Measurements from ENCODE around the gene PTPN11.
"Not testable (repeated sequence)": the region's sequence is repeated elsewhere in the genome, so short reads cannot be mapped to it uniquely, and the experiment has no call there.

PTPN11 gene

GRCh38 chr12:112381883-112382796 is 36.6 kb upstream of the PTPN11 start, which contains the start of gene HECTD4:
Gene HECTD4 (minus strand): TSS chr12:112382431. CDS start chr12:112382128, 303 bp downstream.
- peak within 1 kb of the TSS; percentile 90 for H3K9ac ChIP-seq (ENCODE audit: insufficient read length, low read depth)
- peak within 1 kb of the TSS; percentile 75 for H3K4me3 ChIP-seq (ENCODE audit: insufficient read length, low read depth)
- no peaks in the 10 kb centered on the region for H3K36me3 ChIP-seq (ENCODE audit: insufficient read depth, insufficient read length, low read length)
- peak; percentile 74 for TF ChIP-seq YY1 (IDR thresholded peaks at IDR 0.05; ENCODE audit: insufficient read depth, insufficient read length)
- TF ChIP-seq ZNF274 (IDR thresholded peaks at IDR 0.05; ENCODE audit: low read depth, low read length): no peak
- DNase-seq (ENCODE audit: low read depth, low spot score): peak; percentile 84
- H3K27me3 ChIP-seq (ENCODE audit: insufficient read depth, insufficient read length): peaks cover 9% of the 10 kb centered on the region
- no peaks in the 10 kb centered on the region for H3K9me3 ChIP-seq (ENCODE audit: insufficient read depth, low read length)
- H3K4me1 ChIP-seq (ENCODE audit: insufficient read depth, insufficient read length): no peaks in the 10 kb centered on the region

GRCh38 chr12:112382866-112383265 is 35.9 kb upstream of the PTPN11 start:
- H3K9ac ChIP-seq (ENCODE audit: insufficient read length, low read depth): peak overlapping the region; percentile 68

GRCh38 chr12:112386726-112387125 is 32.0 kb upstream of the PTPN11 start:
- TF ChIP-seq SUZ12 (IDR thresholded peaks at IDR 0.05; ENCODE audit: extremely low read depth, insufficient read depth, insufficient read length) (no peak), YY1 (IDR thresholded peaks at IDR 0.05; ENCODE audit: insufficient read depth, insufficient read length) (no peak)
- H3K9ac ChIP-seq (ENCODE audit: insufficient read length, low read depth): no peak overlapping the region
- H3K4me3 ChIP-seq (ENCODE audit: insufficient read length, low read depth): no peak overlapping the region
- no peaks in the 10 kb centered on the region for H3K36me3 ChIP-seq (ENCODE audit: insufficient read depth, insufficient read length, low read length)
- H3K9me3 ChIP-seq (ENCODE audit: insufficient read depth, low read length): no peaks in the 10 kb centered on the region
- no peaks in the 10 kb centered on the region for H3K27me3 ChIP-seq (ENCODE audit: insufficient read depth, insufficient read length)
- DNase-seq (ENCODE audit: low read depth, low spot score): no peak
- H3K4me1 ChIP-seq (ENCODE audit: insufficient read depth, insufficient read length): no peaks in the 10 kb centered on the region

More at GRCh38 chr12:112382866-112383265, 35.9 kb upstream of the PTPN11 start:
- no peaks in the 10 kb centered on the region for H3K36me3 ChIP-seq (ENCODE audit: insufficient read depth, insufficient read length, low read length)
- H3K4me1 ChIP-seq (ENCODE audit: insufficient read depth, insufficient read length): no peaks in the 10 kb centered on the region
- H3K4me3 ChIP-seq (ENCODE audit: insufficient read length, low read depth): no peak overlapping the region
- no peak for DNase-seq (ENCODE audit: low read depth, low spot score)
- H3K9me3 ChIP-seq (ENCODE audit: insufficient read depth, low read length): no peaks in the 10 kb centered on the region
- peaks cover 9% of the 10 kb centered on the region for H3K27me3 ChIP-seq (ENCODE audit: insufficient read depth, insufficient read length)
- TF ChIP-seq ZNF274 (IDR thresholded peaks at IDR 0.05; ENCODE audit: low read depth, low read length): no peak
- no peak for TF ChIP-seq YY1 (IDR thresholded peaks at IDR 0.05; ENCODE audit: insufficient read depth, insufficient read length)
- no peak for TF ChIP-seq SUZ12 (IDR thresholded peaks at IDR 0.05; ENCODE audit: extremely low read depth, insufficient read depth, insufficient read length)

- no peak for DNase-seq (ENCODE audit: low read depth, low spot score)
- H3K27me3 ChIP-seq (ENCODE audit: insufficient read depth, insufficient read length): no peaks in the 10 kb centered on the region
- H3K36me3 ChIP-seq (ENCODE audit: insufficient read depth, insufficient read length, low read length): no peaks in the 10 kb centered on the region
- no peaks in the 10 kb centered on the region for H3K9me3 ChIP-seq (ENCODE audit: insufficient read depth, low read length)
- no peaks in the 10 kb centered on the region for H3K4me1 ChIP-seq (ENCODE audit: insufficient read depth, insufficient read length)
- TF ChIP-seq YY1 (IDR thresholded peaks at IDR 0.05; ENCODE audit: insufficient read depth, insufficient read length): no peak
- TF ChIP-seq SUZ12 (IDR thresholded peaks at IDR 0.05; ENCODE audit: extremely low read depth, insufficient read depth, insufficient read length): no peak
- no peak for TF ChIP-seq ZNF274 (IDR thresholded peaks at IDR 0.05; ENCODE audit: low read depth, low read length)
- no peak overlapping the region for H3K4me3 ChIP-seq (ENCODE audit: insufficient read length, low read depth)
- H3K9ac ChIP-seq (ENCODE audit: insufficient read length, low read depth): no peak overlapping the region
Observed at GRCh38 chr12:112389228-112389627, 29.5 kb upstream of the PTPN11 start.

GRCh38 chr12:112389922-112390654 is 28.7 kb upstream of the PTPN11 start:
- not testable (repeated sequence) for H3K9me3 ChIP-seq (ENCODE audit: insufficient read depth, low read length); H3K9ac ChIP-seq (ENCODE audit: insufficient read length, low read depth); H3K27me3 ChIP-seq (ENCODE audit: insufficient read depth, insufficient read length); DNase-seq (ENCODE audit: low read depth, low spot score); H3K4me3 ChIP-seq (ENCODE audit: insufficient read length, low read depth); H3K36me3 ChIP-seq (ENCODE audit: insufficient read depth, insufficient read length, low read length); H3K4me1 ChIP-seq (ENCODE audit: insufficient read depth, insufficient read length)

- TF ChIP-seq ZNF274 (IDR thresholded peaks at IDR 0.05; ENCODE audit: low read depth, low read length) (no peak), SUZ12 (IDR thresholded peaks at IDR 0.05; ENCODE audit: extremely low read depth, insufficient read depth, insufficient read length) (no peak), YY1 (IDR thresholded peaks at IDR 0.05; ENCODE audit: insufficient read depth, insufficient read length) (no peak)
- no peaks in the 10 kb centered on the region for H3K9me3 ChIP-seq (ENCODE audit: insufficient read depth, low read length)
- H3K9ac ChIP-seq (ENCODE audit: insufficient read length, low read depth): no peak overlapping the region
- H3K4me1 ChIP-seq (ENCODE audit: insufficient read depth, insufficient read length): no peaks in the 10 kb centered on the region
- no peak overlapping the region for H3K4me3 ChIP-seq (ENCODE audit: insufficient read length, low read depth)
- DNase-seq (ENCODE audit: low read depth, low spot score): no peak
- H3K36me3 ChIP-seq (ENCODE audit: insufficient read depth, insufficient read length, low read length): no peaks in the 10 kb centered on the region
- no peaks in the 10 kb centered on the region for H3K27me3 ChIP-seq (ENCODE audit: insufficient read depth, insufficient read length)
Observed at GRCh38 chr12:112393328-112393727, 25.4 kb upstream of the PTPN11 start.

GRCh38 chr12:112401054-112401453 is 17.7 kb upstream of the PTPN11 start:
- H3K9me3 ChIP-seq (ENCODE audit: insufficient read depth, low read length): no peaks in the 10 kb centered on the region
- H3K4me1 ChIP-seq (ENCODE audit: insufficient read depth, insufficient read length): no peaks in the 10 kb centered on the region
- no peak for TF ChIP-seq ZNF274 (IDR thresholded peaks at IDR 0.05; ENCODE audit: low read depth, low read length)
- TF ChIP-seq YY1 (IDR thresholded peaks at IDR 0.05; ENCODE audit: insufficient read depth, insufficient read length): no peak
- no peak for TF ChIP-seq SUZ12 (IDR thresholded peaks at IDR 0.05; ENCODE audit: extremely low read depth, insufficient read depth, insufficient read length)
- H3K4me3 ChIP-seq (ENCODE audit: insufficient read length, low read depth): no peak overlapping the region
- peaks cover 27% of the 10 kb centered on the region for H3K36me3 ChIP-seq (ENCODE audit: insufficient read depth, insufficient read length, low read length)
- DNase-seq (ENCODE audit: low read depth, low spot score): no peak
- no peaks in the 10 kb centered on the region for H3K27me3 ChIP-seq (ENCODE audit: insufficient read depth, insufficient read length)
- H3K9ac ChIP-seq (ENCODE audit: insufficient read length, low read depth): no peak overlapping the region

Measured in NT2/D1 (cell line).